NB4 (cell line): ENCODE measurements around the gene HSPA1L.
"Not testable (repeated sequence)": the region's sequence is repeated elsewhere in the genome, so short reads cannot be mapped to it uniquely, and the experiment has no call there.

Experiments used
- DNase-seq: peaks from one replicate; pipeline ENCODE4 v3.0.0; 2010; ENCODE audit warnings: low read depth
- H3K4me3 ChIP-seq: one replicate; pipeline ENCODE4 v1.5.1; 2011; ENCODE audit warnings: mild to moderate bottlenecking, low read depth, low read length, moderate library complexity
- CTCF ChIP-seq: IDR thresholded peaks from one replicate; pipeline ENCODE4 v1.5.1; 2012; ENCODE audit warnings: low read depth, low read length
- MAX ChIP-seq: IDR thresholded peaks from 2 replicates; pipeline ENCODE4 v1.6.1; 2011; ENCODE audit warnings: low read depth, low read length
- MYC ChIP-seq: IDR thresholded peaks from 2 replicates; pipeline ENCODE4 v1.6.1; 2011; ENCODE audit warnings: low read depth, low read length
- POLR2A ChIP-seq: IDR thresholded peaks from 2 replicates; pipeline ENCODE4 v1.6.1; 2011; ENCODE audit warnings: mild to moderate bottlenecking; ENCODE audit not compliant: insufficient read length; ENCODE audit errors: extremely low read depth

HSPA1L gene

GRCh38 chr6:31821301-31822035 is 6.4 kb upstream of the HSPA1L start:
- peak overlapping the region; percentile 74 for H3K4me3 ChIP-seq
- peak; percentile 81 for DNase-seq
- TF ChIP-seq MYC (no peak), POLR2A (peak; percentile 35)

GRCh38 chr6:31820399-31820798 is 5.3 kb upstream of the HSPA1L start:
- DNase-seq, H3K4me3 ChIP-seq: not testable (repeated sequence)

- H3K4me3 ChIP-seq: peak overlapping the region; percentile 4
- TF ChIP-seq CTCF: no peak
- TF ChIP-seq POLR2A: no peak
- TF ChIP-seq MAX: no peak
- TF ChIP-seq MYC: no peak
- DNase-seq: no peak
Observed at GRCh38 chr6:31819871-31820299, 4.8 kb upstream of the HSPA1L start.

GRCh38 chr6:31817929-31818511 is 2.9 kb upstream of the HSPA1L start:
- peak overlapping the region; percentile 89 for H3K4me3 ChIP-seq
- DNase-seq: not testable (repeated sequence)

- DNase-seq: peak; percentile 62
- peak overlapping the region; percentile 89 for H3K4me3 ChIP-seq
Observed at GRCh38 chr6:31817133-31817928, 2.2 kb upstream of the HSPA1L start.

- DNase-seq: peak; percentile 94
- H3K4me3 ChIP-seq: peak overlapping the region; percentile 70
- TF ChIP-seq MYC (no peak), MAX (no peak), CTCF (no peak), POLR2A (no peak)
Observed at GRCh38 chr6:31814677-31815024, 432 bp downstream of the HSPA1L start.

- TF ChIP-seq CTCF: no peak
- TF ChIP-seq MYC: no peak
- no peak for TF ChIP-seq MAX
- no peak for TF ChIP-seq POLR2A
- no peak for DNase-seq
- H3K4me3 ChIP-seq: no peak overlapping the region
Observed at GRCh38 chr6:31813465-31813849, 1.6 kb downstream of the HSPA1L start.

- DNase-seq: no peak
- no peak overlapping the region for H3K4me3 ChIP-seq
- TF ChIP-seq MAX: no peak
- TF ChIP-seq POLR2A: no peak
- TF ChIP-seq MYC: no peak
- no peak for TF ChIP-seq CTCF
Observed at GRCh38 chr6:31811645-31812044, 3.4 kb downstream of the HSPA1L start.

GRCh38 chr6:31808599-31808998 is 6.5 kb downstream of the HSPA1L start:
- not testable (repeated sequence) for DNase-seq, H3K4me3 ChIP-seq
